ENCODE data around the gene PDSS2.

DNA sequence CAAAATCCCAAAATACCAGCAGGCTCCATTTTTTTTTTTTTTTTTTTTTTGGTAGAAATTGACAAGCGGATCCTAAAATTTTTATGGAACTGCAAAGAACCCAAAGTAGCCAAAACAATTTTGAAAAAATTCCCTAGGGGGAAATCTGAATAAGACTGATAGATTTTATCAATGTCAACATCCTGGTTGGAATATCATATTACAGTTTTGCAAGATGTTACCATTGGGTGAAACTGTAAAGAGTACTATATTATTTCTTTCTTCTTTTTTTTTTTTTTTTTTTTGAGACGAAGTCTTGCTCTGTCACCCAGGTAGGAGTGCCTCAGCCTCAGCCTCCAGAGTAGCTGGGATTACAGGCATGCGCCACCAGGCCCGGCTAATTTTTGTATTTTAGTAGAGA is 314.7 kb downstream of the PDSS2 start:
- TF ChIP-seq, protein P1, sequence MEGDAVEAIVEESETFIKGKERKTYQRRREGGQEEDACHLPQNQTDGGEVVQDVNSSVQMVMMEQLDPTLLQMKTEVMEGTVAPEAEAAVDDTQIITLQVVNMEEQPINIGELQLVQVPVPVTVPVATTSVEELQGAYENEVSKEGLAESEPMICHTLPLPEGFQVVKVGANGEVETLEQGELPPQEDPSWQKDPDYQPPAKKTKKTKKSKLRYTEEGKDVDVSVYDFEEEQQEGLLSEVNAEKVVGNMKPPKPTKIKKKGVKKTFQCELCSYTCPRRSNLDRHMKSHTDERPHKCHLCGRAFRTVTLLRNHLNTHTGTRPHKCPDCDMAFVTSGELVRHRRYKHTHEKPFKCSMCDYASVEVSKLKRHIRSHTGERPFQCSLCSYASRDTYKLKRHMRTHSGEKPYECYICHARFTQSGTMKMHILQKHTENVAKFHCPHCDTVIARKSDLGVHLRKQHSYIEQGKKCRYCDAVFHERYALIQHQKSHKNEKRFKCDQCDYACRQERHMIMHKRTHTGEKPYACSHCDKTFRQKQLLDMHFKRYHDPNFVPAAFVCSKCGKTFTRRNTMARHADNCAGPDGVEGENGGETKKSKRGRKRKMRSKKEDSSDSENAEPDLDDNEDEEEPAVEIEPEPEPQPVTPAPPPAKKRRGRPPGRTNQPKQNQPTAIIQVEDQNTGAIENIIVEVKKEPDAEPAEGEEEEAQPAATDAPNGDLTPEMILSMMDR (IDR thresholded peaks at IDR 0.05; ENCODE audit: low read depth, low read length) = no peak
- TF ChIP-seq POLR2A (IDR thresholded peaks at IDR 0.05; ENCODE audit: extremely low read depth, insufficient read length) (no peak), MAX (IDR thresholded peaks at IDR 0.05; ENCODE audit: low read depth, low read length) (no peak), MYC (IDR thresholded peaks at IDR 0.05; ENCODE audit: low read depth, low read length) (no peak)
